MG63 (cell line): ENCODE results near the gene PLXNB3. TPM values are rescaled to one million over a fixed set of nuclear protein-coding genes. Genes with fewer than 3 reads are reported as not detected.

Experiments used
- DNase-seq: peaks from one replicate; pipeline ENCODE4 v3.0.0-alpha.2; 2020
- H3K27me3 ChIP-seq: fragments of 250-450 bp; sonication (Bioruptor Pico); 2 replicates; pipeline ENCODE4 v1.5.1; 2020; ENCODE audit warnings: mild to moderate bottlenecking, moderate library complexity
- H3K36me3 ChIP-seq: fragments of 250-450 bp; sonication (Bioruptor Pico); 2 replicates; pipeline ENCODE4 v1.5.1; 2020; ENCODE audit warnings: mild to moderate bottlenecking, moderate library complexity
- H3K4me3 ChIP-seq: fragments of 250-450 bp; sonication (Bioruptor Pico); 2 replicates; pipeline ENCODE4 v1.5.1; 2020; ENCODE audit warnings: mild to moderate bottlenecking, moderate library complexity
- H3K9me3 ChIP-seq: fragments of 250-450 bp; sonication (Bioruptor Pico); 2 replicates; pipeline ENCODE4 v1.5.1; 2020; ENCODE audit warnings: mild to moderate bottlenecking, moderate library complexity
- total RNA-seq: library from RNA; depleted of rRNA; stranded (reverse); fragments of >200 nt; shearing (Covaris generic); gene quantifications from 2 replicates; pipeline ENCODE4 v1.2.3, GENCODE V29; 2014; ENCODE audit warnings: low replicate concordance

Gene PLXNB3
- total RNA-seq, 1 experiment from 2014 or later, result 7.5 TPM

- no peaks in the 10 kb centered on the region for H3K9me3 ChIP-seq
- no peak for DNase-seq
- H3K36me3 ChIP-seq, result no peaks in the 10 kb centered on the region; the same call in 1 of the 2 replicates
- no peaks in the 10 kb centered on the region for H3K27me3 ChIP-seq
- H3K4me3 ChIP-seq, result no peak overlapping the region
These were observed 28.3 kb downstream of the PLXNB3 start for GRCh38 chrX:153792368-153792767.

GRCh38 chrX:153793291-153793690 lies 29.2 kb downstream of the PLXNB3 start:
- DNase-seq, result no peak
- Histone ChIP-seq H3K4me3 (peak overlapping the region; percentile 93), H3K27me3 (no peaks in the 10 kb centered on the region), H3K9me3 (no peaks in the 10 kb centered on the region), H3K36me3 (no peaks in the 10 kb centered on the region; the same call in 1 of the 2 replicates)

- H3K4me3 ChIP-seq, result peak within 1 kb of the TSS; percentile 93
- H3K9me3 ChIP-seq, result no peaks in the 10 kb centered on the region
- peak; percentile 87 for DNase-seq
- H3K27me3 ChIP-seq, result no peaks in the 10 kb centered on the region
- H3K36me3 ChIP-seq, result no peaks in the 10 kb centered on the region; the same call in 1 of the 2 replicates
These were observed 30.2 kb downstream of the PLXNB3 start, which contains the start of the genes IDH3G and SSR4 for GRCh38 chrX:153794018-153794896. Gene IDH3G (minus strand): TSS chrX:153794375. CDS start chrX:153794326, 49 bp downstream. Gene SSR4 (plus strand): TSS chrX:153794668. CDS start chrX:153794688, 20 bp downstream.

- Histone ChIP-seq H3K36me3 (no peaks in the 10 kb centered on the region; the same call in 1 of the 2 replicates), H3K27me3 (no peaks in the 10 kb centered on the region), H3K4me3 (peak overlapping the region; percentile 93), H3K9me3 (no peaks in the 10 kb centered on the region)
- no peak for DNase-seq
These were observed 31.1 kb downstream of the PLXNB3 start for GRCh38 chrX:153794897-153795816.

GRCh38 chrX:153797415-153798015 lies 33.5 kb downstream of the PLXNB3 start:
- Histone ChIP-seq H3K36me3 (no peaks in the 10 kb centered on the region; the same call in 1 of the 2 replicates), H3K27me3 (no peaks in the 10 kb centered on the region), H3K4me3 (no peak overlapping the region), H3K9me3 (no peaks in the 10 kb centered on the region)
- no peak for DNase-seq

- no peak for DNase-seq
- Histone ChIP-seq H3K27me3 (no peaks in the 10 kb centered on the region), H3K36me3 (no peaks in the 10 kb centered on the region; the same call in 1 of the 2 replicates), H3K4me3 (no peak overlapping the region), H3K9me3 (no peaks in the 10 kb centered on the region)
These were observed 35.3 kb downstream of the PLXNB3 start for GRCh38 chrX:153799326-153799725.

- Histone ChIP-seq H3K9me3 (no peaks in the 10 kb centered on the region), H3K4me3 (no peak overlapping the region), H3K36me3 (no peaks in the 10 kb centered on the region; the same call in 1 of the 2 replicates), H3K27me3 (no peaks in the 10 kb centered on the region)
- no peak for DNase-seq
These were observed 36.2 kb downstream of the PLXNB3 start for GRCh38 chrX:153800177-153800722.

GRCh38 chrX:153800746-153801145 lies 36.7 kb downstream of the PLXNB3 start:
- Histone ChIP-seq H3K36me3 (no peaks in the 10 kb centered on the region; the same call in 1 of the 2 replicates), H3K4me3 (no peak overlapping the region), H3K9me3 (no peaks in the 10 kb centered on the region), H3K27me3 (no peaks in the 10 kb centered on the region)
- no peak for DNase-seq

GRCh38 chrX:153801669-153802068 lies 37.6 kb downstream of the PLXNB3 start:
- Histone ChIP-seq H3K9me3 (no peaks in the 10 kb centered on the region), H3K27me3 (no peaks in the 10 kb centered on the region), H3K4me3 (no peak overlapping the region), H3K36me3 (no peaks in the 10 kb centered on the region)
- no peak for DNase-seq

- Histone ChIP-seq H3K4me3 (no peak overlapping the region), H3K9me3 (no peaks in the 10 kb centered on the region), H3K36me3 (no peaks in the 10 kb centered on the region), H3K27me3 (no peaks in the 10 kb centered on the region)
- DNase-seq, result no peak
These were observed 38.5 kb downstream of the PLXNB3 start for GRCh38 chrX:153802513-153803045.

GRCh38 chrX:153803211-153804099 lies 39.4 kb downstream of the PLXNB3 start:
- DNase-seq, result no peak

GRCh38 chrX:153804100-153804595 lies 40.1 kb downstream of the PLXNB3 start:
- Histone ChIP-seq H3K36me3 (no peaks in the 10 kb centered on the region), H3K9me3 (no peaks in the 10 kb centered on the region), H3K27me3 (no peaks in the 10 kb centered on the region), H3K4me3 (no peak overlapping the region)
- no peak for DNase-seq

More at GRCh38 chrX:153803211-153804099, 39.4 kb downstream of the PLXNB3 start:
- Histone ChIP-seq H3K4me3 (no peak overlapping the region), H3K9me3 (no peaks in the 10 kb centered on the region), H3K36me3 (no peaks in the 10 kb centered on the region), H3K27me3 (no peaks in the 10 kb centered on the region)

GRCh38 chrX:153804621-153805020 lies 40.6 kb downstream of the PLXNB3 start:
- no peak for DNase-seq

GRCh38 chrX:153805436-153805835 lies 41.4 kb downstream of the PLXNB3 start:
- H3K36me3 ChIP-seq, result no peaks in the 10 kb centered on the region
- H3K4me3 ChIP-seq, result no peak overlapping the region
- no peak for DNase-seq
- no peaks in the 10 kb centered on the region for H3K9me3 ChIP-seq
- no peaks in the 10 kb centered on the region for H3K27me3 ChIP-seq

More at GRCh38 chrX:153804621-153805020, 40.6 kb downstream of the PLXNB3 start:
- Histone ChIP-seq H3K27me3 (no peaks in the 10 kb centered on the region), H3K4me3 (no peak overlapping the region), H3K9me3 (no peaks in the 10 kb centered on the region), H3K36me3 (no peaks in the 10 kb centered on the region)

- H3K27me3 ChIP-seq, result no peaks in the 10 kb centered on the region
- peak; percentile 35 for DNase-seq
- no peaks in the 10 kb centered on the region for H3K9me3 ChIP-seq
- H3K36me3 ChIP-seq, result no peaks in the 10 kb centered on the region
- no peak overlapping the region for H3K4me3 ChIP-seq
These were observed 43.0 kb downstream of the PLXNB3 start for GRCh38 chrX:153806999-153807575.
